Medulla oblongata (tissue), 1 donor: ENCODE results near the gene REG1B.

Source experiments
- DNase-seq: peaks from one replicate; pipeline ENCODE4 v3.0.0-alpha.2; 2015; ENCODE audit errors: extremely low spot score

REG1B gene

GRCh38 chr2:79087785-79088364, at the start of gene REG1B:
TSS of gene REG1B (minus strand) at chr2:79087993. CDS start at chr2:79087612, 381 bp downstream.
- no peak for DNase-seq

GRCh38 chr2:79131687-79132086, 43.9 kb upstream of the REG1B start:
- DNase-seq: no peak

- DNase-seq: no peak
Measured at GRCh38 chr2:79129804-79130203, 42.0 kb upstream of the REG1B start.

GRCh38 chr2:79129260-79129659, 41.5 kb upstream of the REG1B start:
- no peak for DNase-seq

GRCh38 chr2:79128406-79128805, 40.6 kb upstream of the REG1B start:
- DNase-seq: no peak

- no peak for DNase-seq
Measured at GRCh38 chr2:79125721-79125985, 37.9 kb upstream of the REG1B start.

GRCh38 chr2:79124907-79125720, 37.3 kb upstream of the REG1B start:
- DNase-seq: no peak

- DNase-seq: no peak
Measured at GRCh38 chr2:79122676-79123075, 34.9 kb upstream of the REG1B start.

- DNase-seq: no peak
Measured at GRCh38 chr2:79120194-79120713, 32.5 kb upstream of the REG1B start, which contains the start of gene REG1A. TSS of gene REG1A (plus strand) at chr2:79120488. CDS start at chr2:79120862, 374 bp downstream.

GRCh38 chr2:79116997-79117928, 29.5 kb upstream of the REG1B start:
- DNase-seq: no peak

GRCh38 chr2:79114797-79115494, 27.2 kb upstream of the REG1B start:
- DNase-seq: no peak

GRCh38 chr2:79112269-79112668, 24.5 kb upstream of the REG1B start:
- no peak for DNase-seq

GRCh38 chr2:79105259-79105658, 17.5 kb upstream of the REG1B start:
- DNase-seq: no peak

- DNase-seq: no peak
Measured at GRCh38 chr2:79103214-79103613, 15.4 kb upstream of the REG1B start.

GRCh38 chr2:79101024-79101423, 13.2 kb upstream of the REG1B start:
- DNase-seq: no peak

- DNase-seq: no peak
Measured at GRCh38 chr2:79100285-79100684, 12.5 kb upstream of the REG1B start.

GRCh38 chr2:79099140-79099686, 11.4 kb upstream of the REG1B start:
- no peak for DNase-seq

GRCh38 chr2:79097843-79098242, 10.1 kb upstream of the REG1B start:
- no peak for DNase-seq

GRCh38 chr2:79090693-79091092, 2.9 kb upstream of the REG1B start:
- DNase-seq: no peak

- DNase-seq: no peak
Measured at GRCh38 chr2:79086255-79086654, 1.5 kb downstream of the REG1B start.

GRCh38 chr2:79085382-79085781, 2.4 kb downstream of the REG1B start:
- DNase-seq: no peak
